T-cell (primary cell): Measurements from ENCODE around the gene STXBP1. TPM values are rescaled to one million over a fixed set of nuclear protein-coding genes. Genes with fewer than 3 reads are reported as not detected.

Experiments
- ATAC-seq, 4 experiments: fragments of 200-7000 bp in 3 of 4; fragments of 150-1000 bp in 1 of 4; cut with Tn5 transposase; replicated peaks in 1 of 4; 1 replicate in 3 of 4; 2 replicates in 1 of 4; pipeline ENCODE4 v1.10.0; 2021; ENCODE audit warnings: moderate library complexity in 3 of 4, mild to moderate bottlenecking in 2 of 4, moderate number of reproducible peaks in 1 of 4
- CTCF ChIA-PET, 2 donors: fragments of 300-600 bp; sonication (Branson Sonifier 250); formaldehyde crosslinking; loops; one replicate each; lab custom pipeline; 2022; ENCODE audit warnings: antibody characterized with exemption in 2 of 2; lab: Charles Lee
- POLR2A ChIA-PET, 2 donors: fragments of 300-600 bp; sonication (Branson Sonifier 250); formaldehyde crosslinking; loops; one replicate each; lab custom pipeline; 2022; ENCODE audit warnings: antibody characterized with exemption in 2 of 2; lab: Charles Lee
- DNase-seq, 35 experiments: peaks; one replicate each; pipeline versions ENCODE4 v3.0.0 to v3.0.0-alpha.2; 2013 to 2023
- H3K27ac ChIP-seq: one replicate; pipeline ENCODE4 v1.5.1; 2013; ENCODE audit warnings: low read length
- H3K27me3 ChIP-seq, 2 experiments: replicated peaks in 1 of 2; 1 replicate in 1 of 2; 2 replicates in 1 of 2; pipeline versions ENCODE4 v1.6.1 to v1.7.0; 2013; ENCODE audit warnings: low read length in 1 of 2, mixed read lengths in 1 of 2; ENCODE audit not compliant: control insufficient read depth in 2 of 2, insufficient read depth in 2 of 2; ENCODE audit errors: extremely low read depth in 1 of 2
- H3K36me3 ChIP-seq, 2 donors: 1 replicate in 1 of 2; 2 replicates in 1 of 2; pipeline versions ENCODE4 v1.6.1 to v1.7.0; 2013; ENCODE audit warnings: low read length in 1 of 2; ENCODE audit not compliant: control insufficient read depth in 2 of 2, insufficient read depth in 1 of 2; ENCODE audit errors: extremely low read depth in 1 of 2
- H3K4me1 ChIP-seq, 2 experiments: 1 replicate in 1 of 2; 2 replicates in 1 of 2; pipeline versions ENCODE4 v1.6.1 to v1.7.0; 2013; ENCODE audit warnings: low read length in 2 of 2, mixed read lengths in 1 of 2; ENCODE audit not compliant: insufficient read depth in 2 of 2, control insufficient read depth in 1 of 2; ENCODE audit errors: extremely low read depth in 1 of 2
- H3K4me3 ChIP-seq, 2 donors: 1 replicate in 1 of 2; 2 replicates in 1 of 2; pipeline versions ENCODE4 v1.5.1 to v1.7.0; 2013; ENCODE audit warnings: mild to moderate bottlenecking in 2 of 2, low read length in 1 of 2, moderate library complexity in 1 of 2; ENCODE audit not compliant: control insufficient read depth in 1 of 2; ENCODE audit errors: extremely low read depth in 1 of 2
- H3K9me3 ChIP-seq: 2 replicates; pipeline ENCODE4 v1.7.0; 2013
- H3K27ac Mint-ChIP-seq, 2 donors: one replicate each; pipeline ENCODE4 v1.8.0; 2020 to 2021; ENCODE audit warnings: mild to moderate bottlenecking in 2 of 2, mixed read lengths in 2 of 2
- H3K27me3 Mint-ChIP-seq, 2 donors: one replicate each; pipeline ENCODE4 v1.8.0; 2021 to 2022; ENCODE audit warnings: mixed read lengths in 2 of 2
- H3K36me3 Mint-ChIP-seq: one replicate; pipeline ENCODE4 v1.8.0; 2021; ENCODE audit warnings: mixed read lengths
- H3K4me1 Mint-ChIP-seq, 3 donors: one replicate each; pipeline ENCODE4 v1.8.0; 2020 to 2022; ENCODE audit warnings: mixed read lengths in 3 of 3, mild to moderate bottlenecking in 1 of 3
- H3K4me3 Mint-ChIP-seq, 3 donors: one replicate each; pipeline ENCODE4 v1.8.0; 2020 to 2022; ENCODE audit warnings: mild to moderate bottlenecking in 3 of 3, mixed read lengths in 3 of 3, moderate library complexity in 3 of 3
- H3K9me3 Mint-ChIP-seq, 3 donors: one replicate each; pipeline ENCODE4 v1.8.0; 2020 to 2022; ENCODE audit warnings: mixed read lengths in 3 of 3
- WGBS: methylation state at CpG from one replicate; pipeline ENCODE4 v1.1.5; 2013; ENCODE audit warnings: missing lambda C conversion rate; ENCODE audit not compliant: insufficient coverage; 5-methylcytosine and 5-hydroxymethylcytosine counted together
- total RNA-seq, 35 experiments: library from RNA in 6 of 35; stranded (reverse) in 6 of 35; fragments of 120-200 nt in 1 of 35; gene quantifications; one replicate each; pipeline versions ENCODE4 v1.2.1 to v1.2.4 and lab custom pipeline; 2013 to 2026

STXBP1 gene
- total RNA-seq, 5 donors from 2014 or later (not counting 1 experiment from before 2014, with no cell fraction given), result 3.8 to 18.2 (median 17.3) TPM

- Mint-ChIP-seq H3K4me3 (no peak overlapping the region), H3K36me3 (no peaks in the 10 kb centered on the region), H3K4me1 (peaks cover 13 to 23% (median 14%) of the 10 kb centered on the region in 3 donors), H3K27ac (no peak overlapping the region), H3K9me3 (no peaks in the 10 kb centered on the region), H3K27me3 (no peaks in the 10 kb centered on the region)
- H3K4me3 ChIP-seq, result no peak overlapping the region
- H3K4me1 ChIP-seq, result peaks cover 0 to 21% of the 10 kb centered on the region in 2 experiments
- no peak for DNase-seq
- POLR2A ChIA-PET, result no interaction called here
- no peaks in the 10 kb centered on the region for H3K27me3 ChIP-seq
- CTCF ChIA-PET, result no interaction called here
- H3K36me3 ChIP-seq, result no peaks in the 10 kb centered on the region
- H3K27ac ChIP-seq, result no peak overlapping the region
- ATAC-seq, result no peak
- H3K9me3 ChIP-seq, result no peaks in the 10 kb centered on the region
- WGBS, result 92% methylated on average over 12 of the region's 12 CpGs
Measured at GRCh38 chr9:127705577-127706379, 93.7 kb downstream of the STXBP1 start.

DNA sequence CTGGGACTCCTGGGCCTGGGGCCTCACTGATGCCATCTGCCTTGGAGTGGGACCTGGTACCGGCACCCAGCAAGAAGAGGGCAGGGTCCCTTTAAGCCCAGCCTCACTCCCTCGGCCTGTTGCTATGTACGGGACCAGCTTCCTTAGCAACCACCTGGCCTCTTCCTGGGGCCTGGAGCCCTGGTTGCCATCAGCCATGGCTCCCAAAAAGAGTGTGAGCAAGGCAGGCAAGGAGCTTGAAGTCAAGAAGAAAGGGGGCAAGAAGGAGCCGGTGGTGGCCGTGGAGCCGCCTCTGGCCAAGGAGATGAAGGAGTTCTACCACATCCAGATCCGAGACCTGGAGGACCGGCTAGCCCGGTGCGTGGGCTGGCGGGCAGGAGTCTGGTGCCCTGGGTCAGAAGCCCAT is 94.8 kb downstream of the STXBP1 start, which contains the start of gene CFAP157:
Gene CFAP157 (plus strand): TSS at position 153 of the 406 bp plus-strand sequence. CDS start 44 bp downstream, at position 197.
- peaks cover 0 to 30% of the 10 kb centered on the region in 2 experiments for H3K4me1 ChIP-seq
- H3K36me3 ChIP-seq, result peaks cover 0 to 2% of the 10 kb centered on the region in 2 donors
- DNase-seq (no peak), ATAC-seq (no peak)
- ChIA-PET POLR2A (no interaction called here), CTCF (interaction anchor here in 1 of 2 donors (1.4 kb wide), 1 partner anchor 28 kb away, joined by 8 read pairs; the partner anchor contains the start of gene TOR2A)
- no peaks in the 10 kb centered on the region for H3K27me3 Mint-ChIP-seq
- no peaks in the 10 kb centered on the region for H3K9me3 ChIP-seq
- no peak within 1 kb of the TSS for H3K27ac Mint-ChIP-seq
- no peaks in the 10 kb centered on the region for H3K9me3 Mint-ChIP-seq
- H3K4me1 Mint-ChIP-seq, result peaks cover 22 to 32% (median 23%) of the 10 kb centered on the region in 3 donors
- 83% methylated on average over 10 of the region's 11 CpGs for WGBS
- no peaks in the 10 kb centered on the region for H3K36me3 Mint-ChIP-seq
- no peak within 1 kb of the TSS for H3K4me3 Mint-ChIP-seq
- no peak within 1 kb of the TSS for H3K4me3 ChIP-seq
- H3K27me3 ChIP-seq, result no peaks in the 10 kb centered on the region
- H3K27ac ChIP-seq, result no peak within 1 kb of the TSS

DNA sequence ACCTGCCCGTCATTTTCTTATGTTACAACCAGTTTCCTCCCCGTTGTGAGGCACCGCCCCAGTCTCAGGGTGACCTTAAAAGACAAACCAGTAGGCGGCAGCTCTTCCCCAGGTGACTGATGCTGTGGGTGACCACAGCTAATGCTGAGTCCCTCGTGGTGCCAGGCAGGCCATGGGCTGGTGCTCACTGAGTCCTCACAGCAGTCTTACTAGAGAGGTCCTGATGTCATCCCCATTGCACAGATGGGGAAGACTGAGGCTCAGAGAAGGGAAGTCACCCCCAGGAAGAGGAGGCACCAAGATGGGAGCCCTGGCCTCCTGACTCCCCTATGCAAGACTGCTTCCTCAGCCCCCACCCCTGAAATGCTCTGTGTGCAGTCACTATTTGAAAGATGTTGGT is 95.7 kb downstream of the STXBP1 start:
- Histone ChIP-seq H3K4me1 (peaks cover 0 to 30% of the 10 kb centered on the region in 2 experiments), H3K36me3 (peaks cover 0 to 4% of the 10 kb centered on the region in 2 donors), H3K27ac (no peak overlapping the region), H3K4me3 (no peak overlapping the region), H3K9me3 (no peaks in the 10 kb centered on the region), H3K27me3 (no peaks in the 10 kb centered on the region)
- 24% methylated on average over 4 of the region's 5 CpGs for WGBS
- H3K36me3 Mint-ChIP-seq, result no peaks in the 10 kb centered on the region
- ChIA-PET CTCF (interaction anchor here in 1 of 2 donors (1.4 kb wide), 1 partner anchor 27 kb away, joined by 8 read pairs; the partner anchor contains the start of gene TOR2A), POLR2A (no interaction called here)
- no peak overlapping the region for H3K27ac Mint-ChIP-seq
- H3K27me3 Mint-ChIP-seq, result no peaks in the 10 kb centered on the region
- DNase-seq (peak in 27 of 35 experiments; percentile 12 to 69 (median 29)), ATAC-seq (peak; percentile 66 to 72 (median 70))
- H3K9me3 Mint-ChIP-seq, result no peaks in the 10 kb centered on the region
- peaks cover 22 to 36% (median 23%) of the 10 kb centered on the region in 3 donors for H3K4me1 Mint-ChIP-seq
- no peak overlapping the region for H3K4me3 Mint-ChIP-seq

DNA sequence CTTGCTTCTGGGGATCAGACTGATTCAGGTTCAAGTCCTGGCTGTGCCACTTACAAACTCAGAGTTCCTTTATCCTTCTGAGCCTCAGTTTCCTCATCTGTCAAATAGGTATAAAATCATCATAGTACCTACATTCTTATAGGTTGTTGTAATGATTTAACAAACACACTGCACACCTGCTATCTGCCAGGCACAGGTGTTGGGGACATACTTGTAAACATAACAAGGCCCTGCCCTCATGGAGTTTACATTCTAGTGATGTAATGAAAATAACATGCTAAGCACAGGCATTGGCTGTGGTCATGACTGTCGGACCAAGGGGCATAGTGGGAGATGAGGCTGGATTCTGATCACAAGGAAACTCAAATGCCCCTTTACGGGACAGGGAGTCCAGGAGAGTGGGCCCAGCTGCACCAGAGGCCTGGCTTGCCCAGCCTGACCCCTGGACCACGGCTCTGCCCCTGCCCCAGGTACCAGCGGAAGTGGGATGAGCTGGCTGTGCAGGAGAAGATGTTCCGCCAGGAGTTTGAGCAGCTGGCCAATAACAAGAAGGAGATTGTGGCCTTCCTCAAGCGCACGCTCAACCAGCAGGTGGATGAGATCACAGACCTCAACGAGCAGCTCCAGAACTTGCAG is 97.0 kb downstream of the STXBP1 start:
- 91% methylated on average over 8 of the region's 8 CpGs for WGBS
- H3K4me1 Mint-ChIP-seq, result peaks cover 22 to 38% (median 23%) of the 10 kb centered on the region in 3 donors
- peaks cover 0 to 34% of the 10 kb centered on the region in 2 experiments for H3K4me1 ChIP-seq
- ChIA-PET CTCF (no interaction called here), POLR2A (no interaction called here)
- no peak overlapping the region for H3K4me3 Mint-ChIP-seq
- H3K27me3 ChIP-seq, result no peaks in the 10 kb centered on the region
- no peak for ATAC-seq
- no peaks in the 10 kb centered on the region for H3K36me3 Mint-ChIP-seq
- no peak overlapping the region for H3K4me3 ChIP-seq
- no peak for DNase-seq
- H3K27ac ChIP-seq, result no peak overlapping the region
- no peaks in the 10 kb centered on the region for H3K9me3 Mint-ChIP-seq
- no peak overlapping the region for H3K27ac Mint-ChIP-seq
- no peaks in the 10 kb centered on the region for H3K27me3 Mint-ChIP-seq
- peaks cover 0 to 4% of the 10 kb centered on the region in 2 donors for H3K36me3 ChIP-seq
- no peaks in the 10 kb centered on the region for H3K9me3 ChIP-seq

DNA sequence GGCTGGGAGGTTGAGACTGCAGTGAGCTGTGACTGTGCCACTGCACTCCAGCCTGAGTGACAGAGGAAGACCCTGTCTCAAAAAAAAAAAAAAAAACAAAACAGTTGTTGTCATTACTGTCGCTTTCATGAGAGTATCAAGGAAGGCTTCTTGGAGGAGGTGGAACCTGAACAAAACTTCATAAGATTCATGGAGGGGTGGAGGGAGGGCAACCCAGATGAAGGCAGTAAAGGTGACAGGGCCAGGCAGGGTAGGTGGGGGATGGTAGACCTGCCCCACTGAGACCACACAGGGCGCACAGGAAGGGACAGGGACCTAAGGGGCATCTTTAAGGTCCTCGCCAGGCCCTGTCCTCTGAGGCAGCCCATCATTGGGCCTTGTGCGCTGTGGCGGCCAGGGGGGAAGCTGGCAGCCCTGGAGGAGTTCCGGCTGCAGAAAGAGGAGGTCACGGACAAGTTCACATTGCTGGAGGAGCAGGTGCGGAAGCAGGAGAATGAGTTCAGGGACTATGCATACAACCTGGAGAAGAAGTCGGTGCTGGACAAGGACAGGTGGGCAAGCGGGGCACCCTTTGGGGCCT is 98.2 kb downstream of the STXBP1 start:
- Mint-ChIP-seq H3K4me1 (peaks cover 25 to 44% (median 26%) of the 10 kb centered on the region in 3 donors), H3K9me3 (no peaks in the 10 kb centered on the region), H3K27me3 (no peaks in the 10 kb centered on the region), H3K4me3 (no peak overlapping the region), H3K36me3 (no peaks in the 10 kb centered on the region), H3K27ac (peak overlapping the region in 1 of 2 donors; percentile 57)
- Histone ChIP-seq H3K9me3 (no peaks in the 10 kb centered on the region), H3K36me3 (peaks cover 0 to 4% of the 10 kb centered on the region in 2 donors), H3K27me3 (no peaks in the 10 kb centered on the region), H3K4me1 (peaks cover 4 to 41% of the 10 kb centered on the region in 2 experiments), H3K4me3 (no peak overlapping the region), H3K27ac (no peak overlapping the region)
- no peak for ATAC-seq
- ChIA-PET POLR2A (no interaction called here), CTCF (no interaction called here)
- DNase-seq, result no peak
- WGBS, result 96% methylated on average over 9 of the region's 10 CpGs

DNA sequence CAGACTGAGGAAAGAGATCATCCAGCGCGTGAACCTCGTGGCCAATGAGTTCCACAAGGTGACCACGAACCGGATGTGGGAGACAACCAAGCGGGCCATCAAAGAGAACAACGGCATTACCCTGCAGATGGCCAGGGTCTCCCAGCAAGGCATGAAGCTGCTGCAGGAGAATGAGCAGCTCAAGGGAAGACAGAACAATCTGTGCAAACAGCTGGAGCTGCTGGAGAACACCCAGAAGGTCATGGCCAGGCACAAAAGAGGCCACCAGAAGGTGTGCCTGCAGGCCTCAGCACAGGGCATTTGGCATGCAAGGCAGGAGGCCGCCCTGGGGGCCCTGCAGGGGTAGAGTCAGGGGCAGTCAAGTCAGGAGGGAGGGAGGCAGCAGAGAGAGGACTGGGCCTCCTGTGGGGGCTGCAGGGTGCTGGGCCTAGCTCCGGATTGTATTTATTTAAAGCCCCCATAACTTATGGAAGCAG is 99.2 kb downstream of the STXBP1 start:
- WGBS, result 16% methylated on average over 8 of the region's 9 CpGs
- POLR2A ChIA-PET, result no interaction called here
- no peak for ATAC-seq
- Histone ChIP-seq H3K27me3 (no peaks in the 10 kb centered on the region), H3K27ac (no peak overlapping the region), H3K9me3 (no peaks in the 10 kb centered on the region), H3K4me1 (peaks cover 7 to 46% of the 10 kb centered on the region in 2 experiments), H3K36me3 (peaks cover 0 to 4% of the 10 kb centered on the region in 2 donors), H3K4me3 (no peak overlapping the region)
- CTCF ChIA-PET, result no interaction called here
- Mint-ChIP-seq H3K9me3 (no peaks in the 10 kb centered on the region), H3K36me3 (no peaks in the 10 kb centered on the region), H3K27ac (peak overlapping the region; percentile 22 to 31), H3K27me3 (no peaks in the 10 kb centered on the region), H3K4me1 (peaks cover 33 to 52% (median 35%) of the 10 kb centered on the region in 3 donors), H3K4me3 (no peak overlapping the region)
- no peak for DNase-seq
